Right lobe of liver (tissue), 4 donors: Measurements from ENCODE around the gene PRM2.

Experiments used
- POLR2A ChIP-seq: fragments of 450-650 bp; IDR thresholded peaks from one replicate; pipeline ENCODE4 v1.6.1; 2017; ENCODE audit warnings: antibody characterized with exemption, mild to moderate bottlenecking
- TF ChIP-seq, protein P1 (sequence below), 4 donors: fragments of 200-600 bp in 3 of 4; fragments of 450-650 bp in 1 of 4; IDR thresholded peaks; one replicate each; pipeline versions ENCODE4 v1.5.1 to v1.8.0; 2016 to 2022; ENCODE audit warnings: antibody characterized with exemption in 4 of 4, mild to moderate bottlenecking in 2 of 4
- donor health status: DM: no; HTN: no; CAD: no.
- donor health status: DM: no; HTN: no; CAD: no.
- donor health status: DM: no; HTN: yes; CAD: no.

DNA sequence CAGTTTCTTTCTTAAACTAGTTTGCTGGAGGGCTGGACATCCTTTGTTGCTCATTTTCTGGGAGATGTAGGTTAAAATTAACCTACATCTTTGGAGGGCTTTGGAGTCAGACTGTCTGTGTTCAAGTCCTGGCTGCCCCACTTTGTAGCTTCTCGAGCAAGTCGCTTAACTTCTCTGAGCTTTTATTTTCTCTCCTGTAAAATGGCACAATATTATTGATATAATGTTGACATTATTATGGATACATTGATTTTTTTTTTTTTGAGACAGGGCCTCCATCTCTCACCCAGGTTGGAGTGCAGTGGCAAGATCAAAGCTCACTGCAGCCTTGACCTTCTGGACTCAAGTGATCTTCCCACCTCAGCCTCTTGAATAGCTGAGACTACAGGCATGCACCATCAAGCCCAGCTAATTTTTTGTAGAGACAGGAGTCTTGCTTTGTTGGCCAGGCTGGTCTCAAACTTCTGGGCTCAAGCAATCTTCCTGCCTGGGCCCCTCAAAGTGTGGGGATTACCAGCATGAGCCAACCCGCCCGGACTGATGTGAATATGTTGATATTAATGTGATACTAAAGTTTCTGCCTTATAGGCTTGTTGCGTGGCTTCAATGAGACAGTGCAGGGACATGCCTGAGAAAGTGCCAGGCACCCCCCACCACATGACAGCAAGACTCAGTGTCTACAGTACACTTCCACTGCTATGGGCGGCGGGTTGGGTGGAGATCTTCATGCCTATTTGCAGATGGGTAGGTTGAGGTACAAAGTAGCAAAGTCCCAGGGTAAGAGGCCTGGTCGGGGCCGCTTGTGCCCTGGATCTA is 37.4 kb upstream of the PRM2 start:
- no peak for TF ChIP-seq POLR2A
- TF ChIP-seq, protein P1, sequence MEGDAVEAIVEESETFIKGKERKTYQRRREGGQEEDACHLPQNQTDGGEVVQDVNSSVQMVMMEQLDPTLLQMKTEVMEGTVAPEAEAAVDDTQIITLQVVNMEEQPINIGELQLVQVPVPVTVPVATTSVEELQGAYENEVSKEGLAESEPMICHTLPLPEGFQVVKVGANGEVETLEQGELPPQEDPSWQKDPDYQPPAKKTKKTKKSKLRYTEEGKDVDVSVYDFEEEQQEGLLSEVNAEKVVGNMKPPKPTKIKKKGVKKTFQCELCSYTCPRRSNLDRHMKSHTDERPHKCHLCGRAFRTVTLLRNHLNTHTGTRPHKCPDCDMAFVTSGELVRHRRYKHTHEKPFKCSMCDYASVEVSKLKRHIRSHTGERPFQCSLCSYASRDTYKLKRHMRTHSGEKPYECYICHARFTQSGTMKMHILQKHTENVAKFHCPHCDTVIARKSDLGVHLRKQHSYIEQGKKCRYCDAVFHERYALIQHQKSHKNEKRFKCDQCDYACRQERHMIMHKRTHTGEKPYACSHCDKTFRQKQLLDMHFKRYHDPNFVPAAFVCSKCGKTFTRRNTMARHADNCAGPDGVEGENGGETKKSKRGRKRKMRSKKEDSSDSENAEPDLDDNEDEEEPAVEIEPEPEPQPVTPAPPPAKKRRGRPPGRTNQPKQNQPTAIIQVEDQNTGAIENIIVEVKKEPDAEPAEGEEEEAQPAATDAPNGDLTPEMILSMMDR (IDR thresholded peaks at IDR 0.05), result no peak
